GM12878 (cell line): ENCODE measurements around the gene EML1.

Source experiments
- EED ChIP-seq: sonication (generic); IDR thresholded peaks from 2 replicates; pipeline ENCODE4 v1.6.1; 2016; ENCODE audit warnings: antibody characterized with exemption, low read depth
- EGR1 ChIP-seq, 2 experiments: IDR thresholded peaks; 1 replicate in 1 of 2; 2 replicates in 1 of 2; pipeline ENCODE4 v1.6.1; 2011 to 2012; ENCODE audit warnings: low read depth in 2 of 2, low read length in 2 of 2, borderline replicate concordance in 1 of 2, mild to moderate bottlenecking in 1 of 2, moderate library complexity in 1 of 2
- FOXM1 ChIP-seq: IDR thresholded peaks from 2 replicates; pipeline ENCODE4 v1.6.1; 2012; ENCODE audit warnings: low read depth, mild to moderate bottlenecking, inconsistent platforms, low read length, moderate library complexity
- IKZF1 ChIP-seq: fragments of 450-650 bp; conservative IDR thresholded peaks from 2 replicates; pipeline ENCODE4 v1.6.1; 2017; ENCODE audit warnings: antibody characterized with exemption, mild to moderate bottlenecking
- YY1 ChIP-seq: IDR thresholded peaks from 2 replicates; pipeline ENCODE4 v1.6.1; 2011; ENCODE audit warnings: low read depth, mild to moderate bottlenecking, low read length
- TF ChIP-seq, protein P1 (sequence below), 3 experiments: IDR thresholded peaks in 2 of 3; conservative IDR thresholded peaks in 1 of 3; 2 replicates each; pipeline ENCODE4 v1.5.1; 2011; ENCODE audit warnings: low read depth in 3 of 3, low read length in 3 of 3, mild to moderate bottlenecking in 3 of 3, control low read depth in 2 of 3, moderate library complexity in 2 of 3, inconsistent platforms in 1 of 3, mixed read lengths in 1 of 3; ENCODE audit not compliant: control insufficient read depth in 2 of 3, insufficient read depth in 1 of 3; ENCODE audit errors: extremely low read depth in 1 of 3
- TF ChIP-seq, protein P2 (sequence below): fragments of 450-650 bp; formaldehyde crosslinking; IDR thresholded peaks from 2 replicates; pipeline ENCODE4 v1.4.0; 2022; ENCODE audit warnings: mild to moderate bottlenecking, moderate library complexity

GRCh38 chr14:99755068-99755405 is 38.2 kb upstream of the EML1 start:
- TF ChIP-seq EGR1 (IDR thresholded peaks at IDR 0.05; ENCODE audit: borderline replicate concordance in 1 of 2, low read depth in 2 of 2, low read length in 2 of 2), result no peak
- TF ChIP-seq, protein P1, sequence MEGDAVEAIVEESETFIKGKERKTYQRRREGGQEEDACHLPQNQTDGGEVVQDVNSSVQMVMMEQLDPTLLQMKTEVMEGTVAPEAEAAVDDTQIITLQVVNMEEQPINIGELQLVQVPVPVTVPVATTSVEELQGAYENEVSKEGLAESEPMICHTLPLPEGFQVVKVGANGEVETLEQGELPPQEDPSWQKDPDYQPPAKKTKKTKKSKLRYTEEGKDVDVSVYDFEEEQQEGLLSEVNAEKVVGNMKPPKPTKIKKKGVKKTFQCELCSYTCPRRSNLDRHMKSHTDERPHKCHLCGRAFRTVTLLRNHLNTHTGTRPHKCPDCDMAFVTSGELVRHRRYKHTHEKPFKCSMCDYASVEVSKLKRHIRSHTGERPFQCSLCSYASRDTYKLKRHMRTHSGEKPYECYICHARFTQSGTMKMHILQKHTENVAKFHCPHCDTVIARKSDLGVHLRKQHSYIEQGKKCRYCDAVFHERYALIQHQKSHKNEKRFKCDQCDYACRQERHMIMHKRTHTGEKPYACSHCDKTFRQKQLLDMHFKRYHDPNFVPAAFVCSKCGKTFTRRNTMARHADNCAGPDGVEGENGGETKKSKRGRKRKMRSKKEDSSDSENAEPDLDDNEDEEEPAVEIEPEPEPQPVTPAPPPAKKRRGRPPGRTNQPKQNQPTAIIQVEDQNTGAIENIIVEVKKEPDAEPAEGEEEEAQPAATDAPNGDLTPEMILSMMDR (IDR thresholded peaks at IDR 0.05 in 2 of 3, conservative IDR thresholded peaks at IDR 0.05 in 1 of 3; ENCODE audit: control insufficient read depth in 2 of 3, extremely low read depth in 1 of 3, insufficient read depth in 1 of 3, low read depth in 3 of 3, low read length in 3 of 3), result no peak
- no peak for TF ChIP-seq FOXM1
- TF ChIP-seq YY1, result no peak
- TF ChIP-seq EED, result no peak
- TF ChIP-seq IKZF1, result no peak
- TF ChIP-seq, protein P2, sequence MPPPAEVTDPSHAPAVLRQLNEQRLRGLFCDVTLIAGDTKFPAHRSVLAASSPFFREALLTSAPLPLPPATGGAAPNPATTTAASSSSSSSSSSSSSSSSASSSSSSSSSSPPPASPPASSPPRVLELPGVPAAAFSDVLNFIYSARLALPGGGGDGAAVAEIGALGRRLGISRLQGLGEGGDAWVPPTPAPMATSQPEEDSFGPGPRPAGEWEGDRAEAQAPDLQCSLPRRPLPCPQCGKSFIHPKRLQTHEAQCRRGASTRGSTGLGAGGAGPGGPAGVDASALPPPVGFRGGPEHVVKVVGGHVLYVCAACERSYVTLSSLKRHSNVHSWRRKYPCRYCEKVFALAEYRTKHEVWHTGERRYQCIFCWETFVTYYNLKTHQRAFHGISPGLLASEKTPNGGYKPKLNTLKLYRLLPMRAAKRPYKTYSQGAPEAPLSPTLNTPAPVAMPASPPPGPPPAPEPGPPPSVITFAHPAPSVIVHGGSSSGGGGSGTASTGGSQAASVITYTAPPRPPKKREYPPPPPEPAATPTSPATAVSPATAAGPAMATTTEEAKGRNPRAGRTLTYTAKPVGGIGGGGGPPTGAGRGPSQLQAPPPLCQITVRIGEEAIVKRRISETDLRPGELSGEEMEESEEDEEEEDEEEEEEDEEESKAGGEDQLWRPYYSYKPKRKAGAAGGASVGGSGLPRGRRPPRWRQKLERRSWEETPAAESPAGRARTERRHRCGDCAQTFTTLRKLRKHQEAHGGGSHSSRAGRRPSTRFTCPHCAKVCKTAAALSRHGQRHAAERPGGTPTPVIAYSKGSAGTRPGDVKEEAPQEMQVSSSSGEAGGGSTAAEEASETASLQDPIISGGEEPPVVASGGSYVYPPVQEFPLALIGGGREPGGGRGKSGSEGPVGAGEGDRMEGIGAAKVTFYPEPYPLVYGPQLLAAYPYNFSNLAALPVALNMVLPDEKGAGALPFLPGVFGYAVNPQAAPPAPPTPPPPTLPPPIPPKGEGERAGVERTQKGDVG (CRISPR knock-in tag), result no peak
